Stimulated activated naive CD8-positive, alpha-beta T cell treated with anti-CD3 and anti-CD28 coated beads, Interleukin-15, Interleukin-2, amounts not matched to agents 100 ng/mL and 50 ng/mL, for 24 hours (primary cell): Measurements from ENCODE around the gene CACNA2D3.

Experiments used
- H3K27ac Mint-ChIP-seq: one replicate; pipeline ENCODE4 v1.8.0; 2021; ENCODE audit warnings: mild to moderate bottlenecking, mixed read lengths
- H3K27me3 Mint-ChIP-seq: one replicate; pipeline ENCODE4 v1.8.0; 2021; ENCODE audit warnings: mixed read lengths
- H3K36me3 Mint-ChIP-seq: one replicate; pipeline ENCODE4 v1.8.0; 2021; ENCODE audit warnings: low read depth, mixed read lengths
- H3K4me1 Mint-ChIP-seq: one replicate; pipeline ENCODE4 v1.8.0; 2021; ENCODE audit warnings: low read depth, mixed read lengths
- H3K4me3 Mint-ChIP-seq: one replicate; pipeline ENCODE4 v1.8.0; 2021; ENCODE audit warnings: mild to moderate bottlenecking, mixed read lengths
- H3K9me3 Mint-ChIP-seq: one replicate; pipeline ENCODE4 v1.8.0; 2021; ENCODE audit warnings: mixed read lengths

The CACNA2D3 gene

GRCh38 chr3:54647721-54648120 is 525.4 kb downstream of the CACNA2D3 start:
- Mint-ChIP-seq H3K27ac (no peak overlapping the region), H3K36me3 (no peaks in the 10 kb centered on the region), H3K4me1 (no peaks in the 10 kb centered on the region), H3K9me3 (peaks cover 18% of the 10 kb centered on the region), H3K4me3 (no peak overlapping the region), H3K27me3 (no peaks in the 10 kb centered on the region)

- Mint-ChIP-seq H3K4me3 (no peak overlapping the region), H3K9me3 (peaks cover 15% of the 10 kb centered on the region), H3K36me3 (no peaks in the 10 kb centered on the region), H3K27ac (no peak overlapping the region), H3K27me3 (no peaks in the 10 kb centered on the region), H3K4me1 (no peaks in the 10 kb centered on the region)
Measured at GRCh38 chr3:54649551-54649950, 527.2 kb downstream of the CACNA2D3 start.

- Mint-ChIP-seq H3K27me3 (no peaks in the 10 kb centered on the region), H3K9me3 (peaks cover 2% of the 10 kb centered on the region), H3K4me3 (no peak overlapping the region), H3K36me3 (no peaks in the 10 kb centered on the region), H3K4me1 (no peaks in the 10 kb centered on the region), H3K27ac (no peak overlapping the region)
Measured at GRCh38 chr3:54653456-54654195, 531.3 kb downstream of the CACNA2D3 start.

GRCh38 chr3:54654776-54655175 is 532.4 kb downstream of the CACNA2D3 start:
- Mint-ChIP-seq H3K4me3 (no peak overlapping the region), H3K9me3 (no peaks in the 10 kb centered on the region), H3K27ac (no peak overlapping the region), H3K36me3 (no peaks in the 10 kb centered on the region), H3K27me3 (no peaks in the 10 kb centered on the region), H3K4me1 (no peaks in the 10 kb centered on the region)

- no peak overlapping the region for H3K4me3 Mint-ChIP-seq
- no peaks in the 10 kb centered on the region for H3K36me3 Mint-ChIP-seq
- H3K27me3 Mint-ChIP-seq: no peaks in the 10 kb centered on the region
- no peaks in the 10 kb centered on the region for H3K9me3 Mint-ChIP-seq
- no peak overlapping the region for H3K27ac Mint-ChIP-seq
- H3K4me1 Mint-ChIP-seq: no peaks in the 10 kb centered on the region
Measured at GRCh38 chr3:54659347-54659746, 537.0 kb downstream of the CACNA2D3 start.

- no peaks in the 10 kb centered on the region for H3K4me1 Mint-ChIP-seq
- no peak overlapping the region for H3K27ac Mint-ChIP-seq
- no peaks in the 10 kb centered on the region for H3K9me3 Mint-ChIP-seq
- H3K4me3 Mint-ChIP-seq: no peak overlapping the region
- H3K36me3 Mint-ChIP-seq: no peaks in the 10 kb centered on the region
- H3K27me3 Mint-ChIP-seq: no peaks in the 10 kb centered on the region
Measured at GRCh38 chr3:54660714-54661132, 538.4 kb downstream of the CACNA2D3 start.

GRCh38 chr3:54661151-54661550 is 538.8 kb downstream of the CACNA2D3 start:
- Mint-ChIP-seq H3K27ac (no peak overlapping the region), H3K27me3 (no peaks in the 10 kb centered on the region), H3K36me3 (no peaks in the 10 kb centered on the region), H3K4me1 (no peaks in the 10 kb centered on the region), H3K9me3 (no peaks in the 10 kb centered on the region), H3K4me3 (no peak overlapping the region)

GRCh38 chr3:54663501-54664011 is 541.2 kb downstream of the CACNA2D3 start:
- Mint-ChIP-seq H3K4me1 (no peaks in the 10 kb centered on the region), H3K27me3 (no peaks in the 10 kb centered on the region), H3K36me3 (no peaks in the 10 kb centered on the region), H3K9me3 (no peaks in the 10 kb centered on the region), H3K27ac (no peak overlapping the region), H3K4me3 (no peak overlapping the region)

GRCh38 chr3:54665016-54665600 is 542.8 kb downstream of the CACNA2D3 start:
- Mint-ChIP-seq H3K4me3 (no peak overlapping the region), H3K27me3 (peaks cover 4% of the 10 kb centered on the region), H3K36me3 (no peaks in the 10 kb centered on the region), H3K4me1 (no peaks in the 10 kb centered on the region), H3K9me3 (no peaks in the 10 kb centered on the region), H3K27ac (no peak overlapping the region)

GRCh38 chr3:54668236-54668635 is 545.9 kb downstream of the CACNA2D3 start:
- Mint-ChIP-seq H3K27me3 (peaks cover 4% of the 10 kb centered on the region), H3K4me1 (no peaks in the 10 kb centered on the region), H3K4me3 (no peak overlapping the region), H3K27ac (no peak overlapping the region), H3K9me3 (no peaks in the 10 kb centered on the region), H3K36me3 (no peaks in the 10 kb centered on the region)

GRCh38 chr3:54670201-54671000 is 548.0 kb downstream of the CACNA2D3 start:
- Mint-ChIP-seq H3K27ac (no peak overlapping the region), H3K4me1 (no peaks in the 10 kb centered on the region), H3K36me3 (no peaks in the 10 kb centered on the region), H3K27me3 (peaks cover 4% of the 10 kb centered on the region), H3K9me3 (no peaks in the 10 kb centered on the region), H3K4me3 (no peak overlapping the region)

- Mint-ChIP-seq H3K4me1 (no peaks in the 10 kb centered on the region), H3K4me3 (no peak overlapping the region), H3K27me3 (peaks cover 4% of the 10 kb centered on the region), H3K27ac (no peak overlapping the region), H3K9me3 (no peaks in the 10 kb centered on the region), H3K36me3 (no peaks in the 10 kb centered on the region)
Measured at GRCh38 chr3:54671511-54671910, 549.2 kb downstream of the CACNA2D3 start.

GRCh38 chr3:54676087-54676486 is 553.7 kb downstream of the CACNA2D3 start:
- no peaks in the 10 kb centered on the region for H3K27me3 Mint-ChIP-seq
- no peaks in the 10 kb centered on the region for H3K36me3 Mint-ChIP-seq
- no peak overlapping the region for H3K27ac Mint-ChIP-seq
- no peaks in the 10 kb centered on the region for H3K4me1 Mint-ChIP-seq
- no peak overlapping the region for H3K4me3 Mint-ChIP-seq
- peaks cover 9% of the 10 kb centered on the region for H3K9me3 Mint-ChIP-seq

- no peak overlapping the region for H3K4me3 Mint-ChIP-seq
- H3K27me3 Mint-ChIP-seq: no peaks in the 10 kb centered on the region
- H3K9me3 Mint-ChIP-seq: peaks cover 12% of the 10 kb centered on the region
- no peaks in the 10 kb centered on the region for H3K36me3 Mint-ChIP-seq
- H3K4me1 Mint-ChIP-seq: no peaks in the 10 kb centered on the region
- H3K27ac Mint-ChIP-seq: no peak overlapping the region
Measured at GRCh38 chr3:54681706-54682105, 559.4 kb downstream of the CACNA2D3 start.

GRCh38 chr3:54685213-54685612 is 562.9 kb downstream of the CACNA2D3 start:
- Mint-ChIP-seq H3K4me1 (no peaks in the 10 kb centered on the region), H3K9me3 (peaks cover 3% of the 10 kb centered on the region), H3K4me3 (no peak overlapping the region), H3K27me3 (no peaks in the 10 kb centered on the region), H3K27ac (no peak overlapping the region), H3K36me3 (no peaks in the 10 kb centered on the region)
